Measurements from ENCODE around the gene UBXN2A.
A peak's percentile ranks its signal among the peaks of the same experiment; 100 is the strongest.

Gene UBXN2A, protein sequence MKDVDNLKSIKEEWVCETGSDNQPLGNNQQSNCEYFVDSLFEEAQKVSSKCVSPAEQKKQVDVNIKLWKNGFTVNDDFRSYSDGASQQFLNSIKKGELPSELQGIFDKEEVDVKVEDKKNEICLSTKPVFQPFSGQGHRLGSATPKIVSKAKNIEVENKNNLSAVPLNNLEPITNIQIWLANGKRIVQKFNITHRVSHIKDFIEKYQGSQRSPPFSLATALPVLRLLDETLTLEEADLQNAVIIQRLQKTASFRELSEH
- 46.2 to 50.8 reads per million in 2 donors for total RNA-seq

- DNase-seq: peak; percentile 65
These were observed at the start of gene UBXN2A for GRCh38 chr2:23939987-23940717. UBXN2A (plus strand) TSS chr2:23940463; CDS start chr2:23958315, 17,852 bp downstream.

- DNase-seq: no peak
These were observed 40.1 kb upstream of the UBXN2A start for GRCh38 chr2:23900133-23900532.

DNA sequence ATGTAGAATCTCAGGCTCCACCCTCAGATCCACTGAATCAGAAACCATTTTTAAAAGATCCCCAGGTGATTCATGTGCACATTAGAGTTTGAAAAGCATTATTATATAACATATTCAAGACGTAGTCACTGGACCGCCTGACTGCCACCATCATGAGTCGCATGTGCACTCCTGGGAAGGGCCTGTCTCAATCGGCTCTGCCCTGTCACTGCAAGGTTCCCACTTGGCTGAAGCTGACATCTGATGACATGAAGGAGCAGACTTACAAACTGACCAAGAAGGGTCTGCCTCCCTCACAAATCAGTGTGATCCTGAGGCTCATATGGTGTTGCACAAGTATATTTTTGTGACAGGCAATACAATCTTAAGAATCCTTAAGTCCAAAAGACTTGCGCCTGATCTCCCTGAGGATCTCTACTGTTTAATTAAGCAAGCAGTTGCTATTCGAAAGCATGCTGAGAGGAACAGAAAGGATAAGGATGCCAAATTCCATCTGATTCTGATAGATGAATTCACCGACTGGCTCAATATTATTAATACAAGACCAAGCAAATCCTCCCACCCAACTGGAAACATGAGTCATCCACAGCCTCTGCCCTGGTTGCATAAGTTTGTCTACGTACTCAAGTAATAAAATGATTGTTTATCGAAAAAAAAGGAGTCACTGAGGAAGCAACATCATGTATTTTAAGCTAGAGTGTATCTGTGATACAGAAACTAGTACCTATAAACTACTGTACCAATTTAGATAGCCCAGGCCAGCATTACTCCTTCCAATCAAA is 39.5 kb upstream of the UBXN2A start:
- DNase-seq: no peak

DNA sequence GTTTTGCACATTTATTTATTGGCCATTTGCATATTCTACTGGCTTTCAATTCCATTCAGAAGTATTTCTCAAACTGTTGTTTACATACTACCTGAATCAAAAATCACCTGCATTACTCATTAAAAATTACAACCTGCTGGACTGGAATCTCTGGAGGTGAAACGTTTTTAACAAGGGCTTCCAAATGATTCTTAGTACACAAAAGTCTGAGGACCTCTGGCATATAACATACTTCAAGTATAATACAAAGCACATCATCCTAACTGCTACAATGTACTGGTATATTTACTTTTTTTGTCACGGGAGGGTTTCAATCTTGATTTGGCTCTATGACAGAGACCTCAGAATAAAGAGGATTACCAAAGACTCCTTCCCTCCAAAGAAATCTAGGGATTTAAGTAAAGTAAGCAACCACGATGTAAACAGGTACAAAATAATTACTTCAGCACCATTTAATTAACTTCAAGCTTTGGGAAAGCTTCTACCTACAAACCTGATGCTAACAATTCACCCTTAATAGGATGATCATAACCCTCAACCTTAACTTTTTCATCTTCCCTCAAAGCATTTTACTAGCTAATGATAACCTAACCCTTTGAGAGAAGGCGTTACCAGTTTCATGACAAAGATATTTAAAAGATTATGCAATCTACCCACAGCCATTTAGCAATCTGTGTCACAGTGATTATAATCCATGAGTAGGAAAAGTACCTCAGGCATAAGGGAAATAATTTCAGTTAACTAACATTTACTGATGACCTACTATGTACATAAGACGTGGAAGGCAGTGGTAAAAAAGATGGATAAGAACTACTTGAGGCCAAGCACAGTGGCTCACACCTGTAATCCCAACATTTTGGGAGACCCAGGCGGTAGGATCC is 38.1 kb upstream of the UBXN2A start:
- DNase-seq: no peak

- no peak for DNase-seq
These were observed 37.2 kb upstream of the UBXN2A start for GRCh38 chr2:23903034-23903433.

DNA sequence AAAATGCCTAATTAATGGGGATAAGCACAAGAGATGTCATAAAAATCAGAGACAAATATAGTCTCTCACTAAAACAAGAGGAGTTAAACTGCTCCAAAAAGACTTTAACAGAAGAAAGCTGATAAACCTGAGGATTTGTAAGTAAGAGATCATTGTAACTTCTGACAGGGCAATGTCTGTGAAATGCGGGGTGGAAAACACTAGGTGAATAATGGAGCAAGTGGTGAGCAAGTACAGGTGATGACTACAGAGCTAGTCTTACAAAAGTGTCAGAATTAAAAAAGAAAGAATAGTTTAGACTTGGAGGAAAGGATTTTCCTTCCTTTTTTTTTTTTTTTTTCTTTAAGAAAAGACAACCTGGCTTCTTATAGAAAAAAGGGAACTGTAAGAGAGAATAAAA is 36.0 kb upstream of the UBXN2A start:
- DNase-seq: no peak

DNA sequence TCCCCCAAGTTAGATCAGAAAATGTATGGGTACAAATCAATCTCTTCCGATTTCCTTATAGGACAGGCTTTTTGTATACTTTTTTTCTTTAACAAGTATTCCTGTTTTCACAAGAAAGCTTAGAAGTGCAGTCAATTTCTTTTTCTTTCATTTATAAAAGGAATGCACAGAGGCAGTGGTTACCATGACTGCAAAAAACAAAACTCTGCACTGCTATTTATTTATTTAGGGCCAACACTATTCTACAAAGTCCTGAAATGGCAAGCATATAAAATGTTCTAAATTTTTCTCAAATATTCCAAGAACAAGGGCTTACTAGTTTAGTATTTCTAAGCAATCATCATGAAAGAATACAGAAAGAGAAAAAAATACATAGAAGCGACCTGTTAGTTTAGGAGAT is 35.6 kb upstream of the UBXN2A start:
- no peak for DNase-seq

DNA sequence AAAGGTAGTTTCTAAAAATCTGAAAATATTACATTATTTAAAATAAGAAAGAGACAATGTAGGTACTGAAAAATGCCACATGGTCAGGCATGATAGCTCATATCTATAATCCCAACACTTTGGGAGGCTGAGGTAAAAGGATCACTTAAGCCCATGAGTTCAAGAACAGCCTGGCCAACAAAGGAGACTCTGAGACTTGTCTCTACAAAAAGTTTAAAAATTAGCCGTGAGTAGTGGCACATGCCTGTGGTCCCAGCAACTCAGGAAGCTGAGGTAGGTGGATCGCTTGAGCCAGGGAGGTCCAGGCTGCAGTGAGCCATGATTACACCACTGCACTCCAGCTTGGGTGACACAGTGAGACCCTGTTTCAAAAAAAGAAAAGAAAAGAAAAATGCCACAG is 35.1 kb upstream of the UBXN2A start:
- DNase-seq: no peak

- DNase-seq: no peak
These were observed 28.2 kb upstream of the UBXN2A start for GRCh38 chr2:23912054-23912453.

DNA sequence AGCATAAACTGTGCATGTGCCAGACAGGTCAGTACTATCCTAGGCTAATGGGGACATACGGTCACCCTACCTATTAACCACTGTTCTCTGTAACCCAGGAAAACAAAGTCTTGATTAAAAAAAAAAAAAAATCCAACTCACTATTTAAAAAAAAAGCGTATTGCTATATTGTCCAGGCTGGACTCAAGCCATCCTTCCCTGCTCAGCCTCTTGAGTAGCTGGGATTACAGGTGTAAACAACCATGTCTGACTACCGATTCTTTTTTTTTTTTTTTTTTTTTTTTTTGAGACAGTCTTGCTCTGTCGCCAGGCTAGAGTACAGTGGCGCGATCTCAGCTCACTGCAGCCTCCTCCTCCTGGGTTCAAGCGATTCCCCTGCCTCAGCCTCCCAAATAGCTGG is 24.9 kb upstream of the UBXN2A start:
- no peak for DNase-seq

GRCh38 chr2:23916727-23917405 is 23.4 kb upstream of the UBXN2A start:
- no peak for DNase-seq

- DNase-seq: no peak
These were observed 21.3 kb upstream of the UBXN2A start for GRCh38 chr2:23918837-23919489.

DNA sequence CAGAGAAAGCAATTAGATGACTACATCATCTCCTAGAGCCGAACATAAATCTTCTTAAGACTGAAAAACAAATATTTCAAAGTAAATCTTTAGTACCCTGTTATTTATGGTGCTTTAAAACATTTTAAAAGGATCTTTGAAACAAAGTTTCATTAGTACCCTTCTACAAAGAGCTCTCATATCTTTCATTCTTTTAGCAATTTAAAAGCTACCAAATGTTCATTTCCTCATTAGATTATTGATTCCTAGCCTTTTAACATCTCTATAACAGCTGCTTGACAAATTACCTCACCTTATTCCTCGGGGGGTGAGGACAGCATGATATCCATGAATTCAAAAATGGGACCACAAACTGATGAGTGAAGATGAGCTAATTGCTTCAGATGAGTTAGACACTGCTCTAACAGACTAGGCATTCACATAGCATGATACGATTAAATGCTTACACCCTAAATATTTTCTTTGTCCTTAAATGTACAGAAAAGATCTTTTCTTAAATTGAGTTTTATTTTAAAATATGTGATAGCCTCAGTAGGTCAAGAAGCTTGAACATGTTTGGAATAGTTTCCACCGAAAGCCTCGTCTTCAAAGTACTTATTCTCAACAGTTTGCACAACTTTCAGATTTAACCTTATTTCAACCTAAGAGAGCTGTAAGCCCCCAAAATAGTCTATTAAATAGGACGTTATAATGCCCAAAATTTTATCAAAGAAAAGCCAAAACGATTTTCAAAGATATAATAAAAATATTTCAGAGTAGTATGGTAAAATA is 15.5 kb upstream of the UBXN2A start:
- DNase-seq: no peak

GRCh38 chr2:23925702-23926289 is 14.5 kb upstream of the UBXN2A start:
- DNase-seq: no peak

GRCh38 chr2:23926290-23926749 is 13.9 kb upstream of the UBXN2A start:
- peak; percentile 34 for DNase-seq

DNA sequence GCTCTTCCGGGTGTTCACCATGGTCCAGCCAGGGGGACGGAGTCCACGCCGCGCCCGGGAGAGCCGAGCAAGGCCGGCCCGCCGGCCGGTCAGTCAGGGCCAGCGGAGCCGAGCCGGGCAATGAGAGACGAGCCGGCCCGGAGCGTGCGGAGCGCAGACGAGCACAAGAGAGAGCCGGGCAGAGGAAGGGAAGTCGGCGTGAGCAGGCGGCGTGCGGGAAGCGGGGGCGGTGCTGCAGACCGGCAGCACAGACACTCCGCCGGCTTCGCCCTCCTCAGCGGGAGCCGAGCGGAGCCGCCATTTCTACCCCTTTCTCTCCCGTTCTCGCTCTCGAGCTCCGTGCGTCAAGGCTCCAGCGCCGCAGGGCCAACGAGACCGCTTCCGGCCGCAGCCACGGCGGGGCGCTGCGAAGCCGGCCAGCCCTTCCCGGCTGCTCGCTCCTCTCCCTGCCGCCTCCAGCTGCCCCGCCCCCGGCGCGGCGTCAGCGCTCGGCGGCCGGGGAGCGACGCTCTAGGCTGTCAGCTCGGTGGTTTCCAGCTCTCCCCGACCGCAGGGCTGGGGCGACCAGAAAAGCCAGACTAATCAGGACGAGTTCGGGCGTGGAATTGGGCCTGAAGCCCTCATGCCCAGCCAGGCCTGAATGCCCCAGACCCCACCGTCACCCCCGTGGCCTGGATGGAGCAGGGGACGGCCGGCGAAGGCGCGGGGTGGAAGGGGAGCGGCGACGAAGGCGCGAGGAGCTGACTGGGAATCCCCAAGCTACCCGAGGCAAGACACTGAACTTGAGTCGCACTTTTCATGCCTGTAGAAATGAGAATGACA is 13.3 kb upstream of the UBXN2A start, which contains the start of gene ATAD2B:
Gene ATAD2B (minus strand): TSS at position 374 of the 822 bp plus-strand sequence. CDS start 353 bp downstream, at position 21.
- peak; percentile 91 for DNase-seq

GRCh38 chr2:23934259-23934658 is 6.0 kb upstream of the UBXN2A start:
- no peak for DNase-seq

DNA sequence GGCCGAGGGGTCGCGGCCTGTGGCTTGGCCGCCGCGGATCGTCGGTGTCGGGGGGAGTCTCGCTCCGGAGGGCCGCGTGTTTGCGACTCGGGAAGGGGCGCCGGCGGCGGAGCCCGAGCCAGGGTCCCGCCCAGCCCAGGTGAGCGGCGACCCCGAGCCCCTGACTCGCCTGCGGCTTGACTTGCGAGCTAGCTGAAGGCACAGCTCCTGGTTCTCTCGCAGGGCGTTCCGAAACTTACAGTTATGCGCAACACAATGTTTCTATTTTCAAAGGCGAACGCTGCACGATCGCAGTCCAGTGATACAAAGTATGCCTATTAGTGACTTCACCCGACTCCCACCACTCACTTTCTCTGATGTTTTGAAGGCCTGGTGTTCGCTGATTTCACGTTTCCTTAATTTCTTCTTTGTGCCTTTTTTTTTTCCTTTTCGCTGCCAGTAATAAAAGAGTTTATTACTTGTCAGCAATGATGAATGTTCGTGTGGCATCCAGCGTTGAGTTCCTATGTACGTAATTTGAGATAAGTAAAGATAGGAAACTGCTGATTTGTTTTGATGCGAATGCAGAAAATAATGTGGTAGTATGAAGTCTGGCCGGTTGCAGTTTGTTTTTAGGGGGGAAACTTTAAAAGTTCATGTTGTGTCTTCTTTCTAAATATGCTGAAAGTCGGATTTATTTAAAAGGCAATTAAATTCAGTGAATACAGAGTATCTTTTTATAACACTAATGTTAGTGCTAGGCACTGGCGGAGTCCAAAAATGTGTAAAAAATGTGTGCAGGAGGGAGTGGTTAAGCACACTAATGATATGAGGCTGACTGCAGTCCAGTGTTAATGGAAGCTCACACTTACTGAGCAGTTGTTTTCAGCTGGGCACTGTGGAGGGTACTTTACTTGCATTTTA is 706 bp downstream of the UBXN2A start:
- DNase-seq: no peak

Measured in activated gamma-delta T cell (primary cell).